K562 (cell line): ENCODE measurements around the gene PBRM1. TPM values are rescaled to one million over a fixed set of nuclear protein-coding genes. Genes with fewer than 3 reads are reported as not detected.

ENCODE experiments used
- ATAC-seq: fragments of 200-7000 bp; cut with Tn5 transposase; 3 replicates; pipeline ENCODE4 v1.9.1; 2020; ENCODE audit warnings: moderate library complexity
- BruUV-seq: library from RNA; stranded (reverse); fragments of 400-500 nt; replicated peaks from 2 replicates; lab custom pipeline; 2021; lab: Mats Ljungman, UMichigan
- CTCF ChIA-PET: fragments of 300-600 bp; formaldehyde crosslinking; extraction: SDS; loops from one replicate; lab custom pipeline; 2021; ENCODE audit warnings: low intra/inter-chr PET ratio; lab: Yijun Ruan, JAX
- POLR2A ChIA-PET: fragments of 300-600, 350-650 bp; sonication (Branson Sonifier 250); formaldehyde crosslinking; extraction: SDS; loops from one replicate; lab custom pipeline; 2021; ENCODE audit warnings: antibody characterized with exemption, inconsistent platforms; lab: Yijun Ruan, JAX
- DNase-seq, 4 experiments: peaks; one replicate each; pipeline versions ENCODE4 v3.0.0 to v3.0.0-alpha.2; 2011 to 2018; ENCODE audit warnings: low spot score in 3 of 4, mixed read lengths in 3 of 4; ENCODE audit errors: extremely low read depth in 1 of 4
- FAIRE-seq: peaks from 2 replicates; lab custom pipeline; 2011; peaks lifted over from hg19 to GRCh38; lab: Jason Lieb, UNC
- H2AFZ ChIP-seq: 2 replicates; pipeline ENCODE4 v1.6.0; 2011; ENCODE audit warnings: low read depth, low read length, control low read depth, inconsistent platforms
- H3K27ac ChIP-seq: fragments of 200-600 bp; 3 replicates; pipeline ENCODE4 v1.8.0; 2011; ENCODE audit warnings: low read depth, mild to moderate bottlenecking, control low read depth, inconsistent platforms, low read length, moderate library complexity, mixed read lengths; ENCODE audit errors: extremely low read depth
- H3K27me3 ChIP-seq, 2 experiments: fragments of 300-600 bp in 1 of 2; 2 replicates in 1 of 2; 3 replicates in 1 of 2; pipeline versions ENCODE4 v1.6.0 to v1.8.0; 2011; ENCODE audit warnings: inconsistent platforms in 2 of 2, low read length in 2 of 2, mild to moderate bottlenecking in 1 of 2, mixed read lengths in 1 of 2, moderate library complexity in 1 of 2; ENCODE audit not compliant: control insufficient read depth in 2 of 2, insufficient read depth in 2 of 2
- H3K36me3 ChIP-seq: fragments of 300-600 bp; 3 replicates; pipeline ENCODE4 v1.8.0; 2011; ENCODE audit warnings: mild to moderate bottlenecking, low read length, inconsistent platforms; ENCODE audit not compliant: control insufficient read depth, insufficient read depth
- H3K4me1 ChIP-seq, 2 experiments: fragments of 200-600 bp in 1 of 2; replicated peaks in 1 of 2; 2 replicates in 1 of 2; 3 replicates in 1 of 2; pipeline versions ENCODE4 v1.5.1 to v1.8.0; 2011; ENCODE audit warnings: inconsistent platforms in 2 of 2, low read length in 2 of 2, mild to moderate bottlenecking in 1 of 2, mixed read lengths in 1 of 2, moderate library complexity in 1 of 2; ENCODE audit not compliant: control insufficient read depth in 2 of 2, insufficient read depth in 2 of 2
- H3K4me2 ChIP-seq: 2 replicates; pipeline ENCODE4 v1.6.1; 2011; ENCODE audit warnings: low read length, control low read depth, inconsistent platforms, mixed read lengths; ENCODE audit not compliant: insufficient read depth
- H3K4me3 ChIP-seq: fragments of 200-600 bp; sonication (generic), shearing (Covaris generic); 2 replicates; pipeline ENCODE4 v1.5.1; 2016; ENCODE audit warnings: control low read depth, inconsistent platforms
- H3K79me2 ChIP-seq: fragments of 200-600 bp; 3 replicates; pipeline ENCODE4 v1.8.0; 2011; ENCODE audit warnings: low read length, inconsistent platforms; ENCODE audit not compliant: control insufficient read depth, insufficient read depth
- H3K9ac ChIP-seq, 2 experiments: 2 replicates each; pipeline versions ENCODE4 v1.6.0 to v1.6.1; 2011; ENCODE audit warnings: low read depth in 2 of 2, low read length in 2 of 2, control low read depth in 1 of 2, inconsistent platforms in 1 of 2, mild to moderate bottlenecking in 1 of 2, mixed read lengths in 1 of 2; ENCODE audit not compliant: insufficient read depth in 1 of 2
- H3K9me1 ChIP-seq: one replicate; pipeline ENCODE4 v1.6.0; 2011; ENCODE audit warnings: inconsistent platforms, mild to moderate bottlenecking, low read length, moderate library complexity; ENCODE audit not compliant: control insufficient read depth, insufficient read depth
- H3K9me3 ChIP-seq: replicated peaks from 2 replicates; pipeline ENCODE4 v1.5.1; 2011; ENCODE audit warnings: low read depth, low read length, inconsistent platforms; ENCODE audit not compliant: control insufficient read depth, insufficient read depth
- H4K20me1 ChIP-seq: replicated peaks from 2 replicates; pipeline ENCODE4 v1.6.1; 2011; ENCODE audit warnings: low read length, inconsistent platforms, mixed read lengths; ENCODE audit not compliant: control insufficient read depth, insufficient read depth
- AFF4 ChIP-seq: sonication (generic); formaldehyde crosslinking; IDR thresholded peaks from 2 replicates; pipeline ENCODE4 v1.8.0; 2023; ENCODE audit warnings: mild to moderate bottlenecking, missing genetic modification reagents
- ATF4 ChIP-seq: fragments of 450-650 bp; formaldehyde crosslinking; IDR thresholded peaks from 2 replicates; pipeline ENCODE4 v1.4.0; 2022; ENCODE audit warnings: mild to moderate bottlenecking, moderate library complexity
- CLOCK ChIP-seq: fragments of 250-450 bp; sonication (Bioruptor Pico); IDR thresholded peaks from 2 replicates; pipeline ENCODE4 v1.4.0; 2020; ENCODE audit warnings: mild to moderate bottlenecking, moderate library complexity, borderline replicate concordance
- FOXM1 ChIP-seq, 2 experiments: fragments of 450-650 bp in 1 of 2; sonication (generic) in 1 of 2; formaldehyde crosslinking in 1 of 2; IDR thresholded peaks; 2 replicates each; pipeline versions ENCODE4 v1.6.1 to v1.9.0; 2017 to 2022; ENCODE audit warnings: low read depth in 2 of 2, mild to moderate bottlenecking in 2 of 2, missing genetic modification reagents in 1 of 2, moderate library complexity in 1 of 2
- FOXP4 ChIP-seq: sonication (generic); formaldehyde crosslinking; IDR thresholded peaks from 2 replicates; pipeline ENCODE4 v1.8.0; 2022; ENCODE audit warnings: mild to moderate bottlenecking, missing genetic modification reagents, borderline replicate concordance
- NRF1 ChIP-seq, 2 experiments: fragments of 450-650 bp; IDR thresholded peaks in 1 of 2; conservative IDR thresholded peaks in 1 of 2; 2 replicates each; pipeline ENCODE4 v1.6.1; 2014; ENCODE audit warnings: mild to moderate bottlenecking in 2 of 2
- PCBP2 ChIP-seq: fragments of 200-400 bp; formaldehyde crosslinking; IDR thresholded peaks from 2 replicates; pipeline ENCODE4 v1.6.1; 2018; ENCODE audit warnings: low read length, low read depth, mild to moderate bottlenecking, moderate library complexity; ENCODE audit not compliant: poor library complexity, severe bottlenecking
- RBM39 ChIP-seq: fragments of 200-400 bp; formaldehyde crosslinking; optimal IDR thresholded peaks from 2 replicates; pipeline ENCODE3; 2018; ENCODE audit warnings: low read depth, low read length
- SMARCA5 ChIP-seq: fragments of 450-650 bp; IDR thresholded peaks from 2 replicates; pipeline ENCODE4 v1.6.1; 2016
- ZNF175 ChIP-seq: fragments of 200-800 bp; sonication (Bioruptor generic); IDR thresholded peaks from 2 replicates; pipeline ENCODE4 v1.6.1; 2016; ENCODE audit warnings: low read depth, mild to moderate bottlenecking, missing genetic modification characterization, missing compliant biosample characterization
- ZNF316 ChIP-seq: fragments of 450-650 bp; IDR thresholded peaks from 2 replicates; pipeline ENCODE4 v1.6.1; 2016
- WGBS: fragments of 100-300 bp; shearing (Covaris generic); methylation state at CpG from one replicate; pipeline ENCODE4 v1.1.6; 2016; ENCODE audit warnings: low coverage, mixed read lengths; ENCODE audit not compliant: insufficient coverage; ENCODE audit errors: missing lambda C conversion rate; 5-methylcytosine and 5-hydroxymethylcytosine counted together
- in situ Hi-C: fragments of 300-500 bp; cut with MboI; formaldehyde crosslinking; loops from 4 replicates; pipeline ENCODE4 v1.15.0; 2018; ENCODE audit warnings: inconsistent platforms, mixed read lengths
- intact Hi-C: fragments of 100-400 bp; cut with micrococcal nuclease; formaldehyde crosslinking; loops from 2 replicates; pipeline ENCODE4 v1.14.2; 2022
- polyA plus RNA-seq, 8 experiments: library from polyadenylated mRNA; depleted of rRNA in 4 of 8; stranded (reverse) in 5 of 8; unstranded in 3 of 8; fragments of >200 nt; fragmentation: Nextera tagmentation in 2 of 8; fragmentation: Illumina TruSeq in 1 of 8; extraction: Ambion mirVana in 2 of 8; extraction: Trizol in 1 of 8; gene quantifications; 2 replicates each; pipeline versions ENCODE4 v1.2.1 to v1.2.3, GENCODE V29; 2011 to 2014; ENCODE audit warnings: inconsistent platforms in 1 of 8, missing spikeins in 1 of 8
- total RNA-seq, 7 experiments: library from RNA; depleted of rRNA in 6 of 7; stranded (reverse); fragments of >200 nt in 6 of 7; fragmentation: Illumina TruSeq in 2 of 7; extraction: Trizol in 2 of 7; gene quantifications; 2 replicates each; pipeline versions ENCODE4 v1.2.1 to v1.2.3, GENCODE V29; 2011 to 2021; ENCODE audit warnings: low replicate concordance in 1 of 7

The PBRM1 gene
- total and polyA plus RNA-seq, 9 of the 15 experiments (the other 6 are each of a cell fraction or from before 2014, with no cell fraction given) = 3.9 to 31.8 (median 19.0) TPM

- H3K36me3 ChIP-seq = peaks cover 85% of the 10 kb centered on the region; the same call in 2 of the 3 replicates
- no peak overlapping the region for H2AFZ ChIP-seq
- H3K9ac ChIP-seq = peak overlapping the region in 1 of 2 experiments; percentile 64; a peak in 2 of 4 replicates
- H3K9me1 ChIP-seq = peaks cover 16% of the 10 kb centered on the region
- ChIA-PET POLR2A (interaction anchor here (0.7 to 1.3 kb wide), 3 partner anchors 9 to 23 kb away, joined by 3 to 5 read pairs (median 5); partner anchors contain the start of gene UQCC5), CTCF (no interaction called here)
- H3K9me3 ChIP-seq = no peaks in the 10 kb centered on the region
- H4K20me1 ChIP-seq = peaks cover 11% of the 10 kb centered on the region; the same call in 1 of the 2 replicates
- BruUV-seq = no TSS peak
- peaks cover 32% of the 10 kb centered on the region for H3K79me2 ChIP-seq
- DNase-seq (no peak), ATAC-seq (no peak), FAIRE-seq (no peak)
- H3K4me3 ChIP-seq = no peak overlapping the region
- H3K27me3 ChIP-seq = no peaks in the 10 kb centered on the region
- WGBS = 93% methylated on average over 5 of the region's 14 CpGs
- intact Hi-C loops (no loop called here), in situ Hi-C loops (no loop called here)
- H3K4me2 ChIP-seq = no peak overlapping the region
- H3K27ac ChIP-seq = no peak overlapping the region
- H3K4me1 ChIP-seq = peaks cover 11 to 53% of the 10 kb centered on the region in 2 experiments
- no peak for TF ChIP-seq AFF4 (CRISPR knock-in tag)
- no peak for TF ChIP-seq NRF1 (conservative IDR thresholded peaks at IDR 0.05 in 1 of 2, IDR thresholded peaks at IDR 0.05 in 1 of 2)
- no peak for TF ChIP-seq RBM39
- TF ChIP-seq FOXP4 = no peak
- TF ChIP-seq ATF4 (CRISPR knock-in tag) = no peak
- no peak for TF ChIP-seq ZNF316
- no peak for TF ChIP-seq FOXM1 (IDR thresholded peaks at IDR 0.05; ENCODE audit: low read depth)
- no peak for TF ChIP-seq FOXM1 (CRISPR knock-in tag; IDR thresholded peaks at IDR 0.05; ENCODE audit: low read depth)
- no peak for TF ChIP-seq PCBP2
- TF ChIP-seq CLOCK (CRISPR knock-in tag) = no peak
- TF ChIP-seq SMARCA5 = no peak
- TF ChIP-seq ZNF175 (CRISPR knock-in tag) = no peak
Measured at GRCh38 chr3:52527039-52527731, 158.5 kb downstream of the PBRM1 start.
